Measurements from ENCODE around the gene CTTN.

CTTN gene

DNA sequence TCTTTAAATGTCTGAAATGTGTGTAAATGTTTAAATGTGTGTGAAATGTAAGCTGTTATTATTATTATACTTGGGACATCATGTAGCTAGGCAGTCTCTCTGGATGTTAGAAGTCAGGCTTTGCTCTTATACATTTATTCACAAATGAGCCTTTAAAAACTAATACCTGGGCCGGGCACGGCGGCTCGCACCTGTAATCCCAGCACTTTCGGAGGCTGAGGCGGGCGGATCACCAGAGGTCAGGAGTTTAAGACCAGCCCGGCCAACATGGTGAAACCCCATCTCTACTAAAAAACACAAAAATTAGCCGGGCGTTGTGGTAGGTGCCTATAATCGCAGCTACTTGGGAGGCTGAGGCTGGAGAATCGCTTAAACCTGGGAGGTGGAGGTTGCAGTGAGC is 21.7 kb upstream of the CTTN start:
- H3K27me3 ChIP-seq (ENCODE audit: insufficient read depth, poor library complexity, severe bottlenecking): no peaks in the 10 kb centered on the region
- no peak overlapping the region for H3K27ac ChIP-seq (replicated peaks)
- H3K4me3 ChIP-seq (replicated peaks; ENCODE audit: insufficient read depth, low read length): no peak overlapping the region
- no peak for DNase-seq (ENCODE audit: low read depth in 1 of 2, low spot score in 1 of 2)
- TF ChIP-seq GABPA (IDR thresholded peaks at IDR 0.05; ENCODE audit: low read depth) (no peak), POLR2AphosphoS5 (IDR thresholded peaks at IDR 0.05; ENCODE audit: low read depth) (no peak), SPI1 (IDR thresholded peaks at IDR 0.05; ENCODE audit: borderline replicate concordance, low read depth) (no peak)
- TF ChIP-seq, protein P1, sequence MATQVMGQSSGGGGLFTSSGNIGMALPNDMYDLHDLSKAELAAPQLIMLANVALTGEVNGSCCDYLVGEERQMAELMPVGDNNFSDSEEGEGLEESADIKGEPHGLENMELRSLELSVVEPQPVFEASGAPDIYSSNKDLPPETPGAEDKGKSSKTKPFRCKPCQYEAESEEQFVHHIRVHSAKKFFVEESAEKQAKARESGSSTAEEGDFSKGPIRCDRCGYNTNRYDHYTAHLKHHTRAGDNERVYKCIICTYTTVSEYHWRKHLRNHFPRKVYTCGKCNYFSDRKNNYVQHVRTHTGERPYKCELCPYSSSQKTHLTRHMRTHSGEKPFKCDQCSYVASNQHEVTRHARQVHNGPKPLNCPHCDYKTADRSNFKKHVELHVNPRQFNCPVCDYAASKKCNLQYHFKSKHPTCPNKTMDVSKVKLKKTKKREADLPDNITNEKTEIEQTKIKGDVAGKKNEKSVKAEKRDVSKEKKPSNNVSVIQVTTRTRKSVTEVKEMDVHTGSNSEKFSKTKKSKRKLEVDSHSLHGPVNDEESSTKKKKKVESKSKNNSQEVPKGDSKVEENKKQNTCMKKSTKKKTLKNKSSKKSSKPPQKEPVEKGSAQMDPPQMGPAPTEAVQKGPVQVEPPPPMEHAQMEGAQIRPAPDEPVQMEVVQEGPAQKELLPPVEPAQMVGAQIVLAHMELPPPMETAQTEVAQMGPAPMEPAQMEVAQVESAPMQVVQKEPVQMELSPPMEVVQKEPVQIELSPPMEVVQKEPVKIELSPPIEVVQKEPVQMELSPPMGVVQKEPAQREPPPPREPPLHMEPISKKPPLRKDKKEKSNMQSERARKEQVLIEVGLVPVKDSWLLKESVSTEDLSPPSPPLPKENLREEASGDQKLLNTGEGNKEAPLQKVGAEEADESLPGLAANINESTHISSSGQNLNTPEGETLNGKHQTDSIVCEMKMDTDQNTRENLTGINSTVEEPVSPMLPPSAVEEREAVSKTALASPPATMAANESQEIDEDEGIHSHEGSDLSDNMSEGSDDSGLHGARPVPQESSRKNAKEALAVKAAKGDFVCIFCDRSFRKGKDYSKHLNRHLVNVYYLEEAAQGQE (IDR thresholded peaks at IDR 0.05; ENCODE audit: insufficient replicate concordance, low read depth): no peak
- TF ChIP-seq, protein P2, sequence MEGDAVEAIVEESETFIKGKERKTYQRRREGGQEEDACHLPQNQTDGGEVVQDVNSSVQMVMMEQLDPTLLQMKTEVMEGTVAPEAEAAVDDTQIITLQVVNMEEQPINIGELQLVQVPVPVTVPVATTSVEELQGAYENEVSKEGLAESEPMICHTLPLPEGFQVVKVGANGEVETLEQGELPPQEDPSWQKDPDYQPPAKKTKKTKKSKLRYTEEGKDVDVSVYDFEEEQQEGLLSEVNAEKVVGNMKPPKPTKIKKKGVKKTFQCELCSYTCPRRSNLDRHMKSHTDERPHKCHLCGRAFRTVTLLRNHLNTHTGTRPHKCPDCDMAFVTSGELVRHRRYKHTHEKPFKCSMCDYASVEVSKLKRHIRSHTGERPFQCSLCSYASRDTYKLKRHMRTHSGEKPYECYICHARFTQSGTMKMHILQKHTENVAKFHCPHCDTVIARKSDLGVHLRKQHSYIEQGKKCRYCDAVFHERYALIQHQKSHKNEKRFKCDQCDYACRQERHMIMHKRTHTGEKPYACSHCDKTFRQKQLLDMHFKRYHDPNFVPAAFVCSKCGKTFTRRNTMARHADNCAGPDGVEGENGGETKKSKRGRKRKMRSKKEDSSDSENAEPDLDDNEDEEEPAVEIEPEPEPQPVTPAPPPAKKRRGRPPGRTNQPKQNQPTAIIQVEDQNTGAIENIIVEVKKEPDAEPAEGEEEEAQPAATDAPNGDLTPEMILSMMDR (IDR thresholded peaks at IDR 0.05; ENCODE audit: insufficient read depth, low read length): no peak

DNA sequence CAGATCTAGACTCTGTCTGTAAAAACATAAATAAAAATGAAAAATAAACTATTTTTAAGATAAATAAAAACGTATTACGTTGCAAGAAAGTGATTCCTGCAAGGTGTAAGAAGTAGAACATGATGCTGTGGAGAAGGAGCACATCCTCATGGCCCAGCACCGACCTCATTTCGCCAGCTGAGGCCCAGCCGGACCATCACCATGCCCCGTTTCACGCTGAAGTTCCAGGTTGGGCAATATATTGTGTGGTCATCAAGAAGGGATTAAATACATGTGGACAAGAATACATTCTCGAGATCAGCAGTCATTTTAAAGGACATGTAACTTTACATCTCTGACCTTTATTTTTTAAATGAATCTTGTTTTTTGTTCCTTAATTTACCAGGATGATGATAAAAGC is 20.7 kb upstream of the CTTN start:
- Histone ChIP-seq H3K27me3 (ENCODE audit: insufficient read depth, poor library complexity, severe bottlenecking) (no peaks in the 10 kb centered on the region), H3K4me3 (replicated peaks; ENCODE audit: insufficient read depth, low read length) (no peak overlapping the region), H3K27ac (replicated peaks) (no peak overlapping the region)
- no peak for TF ChIP-seq SPI1 (IDR thresholded peaks at IDR 0.05; ENCODE audit: borderline replicate concordance, low read depth)
- TF ChIP-seq GABPA (IDR thresholded peaks at IDR 0.05; ENCODE audit: low read depth): no peak
- TF ChIP-seq, protein P2 (IDR thresholded peaks at IDR 0.05; ENCODE audit: insufficient read depth, low read length): no peak
- no peak for TF ChIP-seq POLR2AphosphoS5 (IDR thresholded peaks at IDR 0.05; ENCODE audit: low read depth)
- TF ChIP-seq, protein P1 (IDR thresholded peaks at IDR 0.05; ENCODE audit: insufficient replicate concordance, low read depth): no peak
- DNase-seq (ENCODE audit: low read depth in 1 of 2, low spot score in 1 of 2): no peak

DNA sequence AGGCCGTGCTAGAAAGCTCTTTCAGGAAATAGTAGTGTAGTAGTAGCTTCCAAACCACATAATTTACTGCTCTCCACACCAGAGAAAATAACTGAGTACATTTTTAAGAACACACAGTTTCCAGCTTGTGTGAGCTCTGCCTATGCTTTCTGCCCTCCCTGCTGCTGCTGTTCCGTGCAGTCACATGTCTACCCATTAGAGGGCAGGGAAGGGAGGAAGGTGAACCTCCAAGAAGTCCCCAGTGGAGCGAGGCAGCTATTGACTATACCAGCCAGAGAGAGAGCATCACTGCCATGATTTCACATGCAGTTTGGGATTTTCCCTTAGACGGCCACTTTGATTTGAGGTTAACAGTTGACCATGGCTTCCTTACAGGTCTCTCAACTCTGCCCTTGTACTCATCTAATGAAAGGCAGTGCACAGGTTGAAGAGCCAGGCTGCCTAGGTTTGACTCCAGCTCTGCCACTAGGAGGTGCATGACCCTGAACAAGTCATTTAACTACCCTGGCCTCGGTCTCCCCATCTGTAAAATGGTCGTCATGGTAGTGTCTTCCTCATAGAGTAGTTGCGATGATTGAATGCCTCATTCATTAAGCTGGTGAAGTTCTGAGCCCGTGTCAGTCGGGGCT is 19.7 kb upstream of the CTTN start:
- Histone ChIP-seq H3K27ac (replicated peaks) (no peak overlapping the region), H3K27me3 (ENCODE audit: insufficient read depth, poor library complexity, severe bottlenecking) (no peaks in the 10 kb centered on the region), H3K4me3 (replicated peaks; ENCODE audit: insufficient read depth, low read length) (no peak overlapping the region)
- TF ChIP-seq, protein P1 (IDR thresholded peaks at IDR 0.05; ENCODE audit: insufficient replicate concordance, low read depth): no peak
- TF ChIP-seq, protein P2 (IDR thresholded peaks at IDR 0.05; ENCODE audit: insufficient read depth, low read length): no peak
- no peak for TF ChIP-seq GABPA (IDR thresholded peaks at IDR 0.05; ENCODE audit: low read depth)
- no peak for TF ChIP-seq SPI1 (IDR thresholded peaks at IDR 0.05; ENCODE audit: borderline replicate concordance, low read depth)
- TF ChIP-seq POLR2AphosphoS5 (IDR thresholded peaks at IDR 0.05; ENCODE audit: low read depth): no peak
- DNase-seq (ENCODE audit: low read depth in 1 of 2, low spot score in 1 of 2): no peak

All from HL-60 (cell line).